ENCODE results near the gene LIPA.

GRCh38 chr10:89233033-89233432, 18.5 kb downstream of the LIPA start:
- TF ChIP-seq POLR2AphosphoS5 (IDR thresholded peaks at IDR 0.05) = no peak
- TF ChIP-seq POLR2A (IDR thresholded peaks at IDR 0.05) = no peak
